ENCODE results near the gene UPF1.

DNA sequence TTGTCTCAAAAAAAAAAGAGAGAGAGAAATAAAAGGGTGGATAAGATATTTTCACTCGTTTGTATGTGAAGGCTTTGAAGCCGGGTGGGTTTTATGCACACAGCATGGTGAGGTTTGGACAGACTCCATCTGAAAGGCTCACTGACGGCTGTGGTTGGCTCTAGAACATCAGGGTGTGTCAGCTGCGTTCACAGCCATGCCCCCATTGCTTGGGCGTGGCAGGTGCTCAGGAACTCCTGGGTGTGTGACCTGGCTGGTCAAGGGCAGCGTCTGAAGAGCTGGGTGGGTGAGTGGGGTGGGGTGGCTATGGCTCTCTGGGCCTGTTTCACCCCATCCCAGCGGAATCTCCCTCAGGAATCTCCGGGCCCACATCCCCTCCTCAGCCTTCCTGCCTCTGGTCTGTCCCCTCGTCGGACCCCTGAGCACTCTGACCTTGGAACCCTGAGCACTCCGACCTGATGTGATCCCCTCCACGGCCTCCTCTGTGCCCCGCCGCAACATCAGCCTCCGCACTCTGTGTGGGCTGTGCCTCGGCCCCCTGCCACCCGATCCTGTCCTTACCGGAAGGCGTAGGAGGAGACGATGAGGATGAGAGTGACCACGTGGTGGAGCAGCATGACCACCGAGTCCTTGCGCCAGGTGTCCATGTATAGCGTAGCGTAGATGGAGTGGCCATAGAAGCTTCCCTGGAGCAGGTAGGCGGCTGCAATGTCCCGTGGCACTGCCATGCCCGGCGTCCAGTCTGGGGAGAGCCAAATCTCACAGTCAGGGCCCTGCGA lies 52.0 kb downstream of the UPF1 start:
- TF ChIP-seq EZH2 (IDR thresholded peaks at IDR 0.05), result no peak
- TF ChIP-seq CTCF (IDR thresholded peaks at IDR 0.05), result no peak
